GM21423 (cell line): Measurements from ENCODE around the gene UBL3.

Experiments
- ATAC-seq: cut with Tn5 transposase; IDR thresholded peaks from one replicate; pipeline ENCODE4 v1.9.1; 2021; ENCODE audit warnings: mild to moderate bottlenecking, moderate library complexity; ENCODE audit not compliant: unreplicated experiment

The UBL3 gene

DNA sequence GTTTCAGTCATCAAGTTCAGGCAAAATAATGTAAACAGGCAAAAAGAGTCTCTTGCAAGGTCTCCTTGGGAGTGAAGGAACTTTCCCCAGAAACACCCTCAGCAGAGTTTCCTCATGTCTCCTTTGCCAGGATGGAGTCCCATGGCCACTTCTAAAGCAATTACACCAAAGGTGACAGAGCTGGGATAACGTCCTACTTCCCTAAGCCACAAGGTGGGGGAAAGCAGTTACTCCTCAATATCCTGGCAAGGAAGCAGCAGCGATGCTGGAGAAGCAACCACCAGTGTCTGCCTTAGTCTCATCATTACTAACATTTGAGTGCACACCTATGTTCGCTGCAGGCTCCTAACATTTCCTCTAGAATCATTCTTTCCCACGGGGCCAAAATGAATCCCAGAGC is 88.6 kb downstream of the UBL3 start:
- no peak for ATAC-seq

DNA sequence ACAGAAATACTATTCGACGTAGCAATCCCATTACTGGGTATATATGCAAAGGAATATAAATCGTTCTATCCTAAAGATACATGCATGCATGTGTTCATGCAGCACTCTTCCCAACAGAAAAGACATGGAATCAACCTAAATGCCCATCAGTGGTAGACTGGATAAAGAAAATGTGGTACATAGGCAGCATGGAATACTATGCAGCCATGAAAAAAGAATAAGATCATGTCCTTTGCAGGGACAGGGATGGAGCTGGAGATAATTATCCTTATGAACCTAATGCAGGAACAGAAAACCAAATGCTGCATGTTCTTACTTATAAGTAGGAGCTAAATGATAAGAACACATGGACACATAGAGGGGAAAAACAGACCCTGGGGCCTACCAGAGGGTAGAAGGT is 89.3 kb downstream of the UBL3 start:
- ATAC-seq, result no peak

DNA sequence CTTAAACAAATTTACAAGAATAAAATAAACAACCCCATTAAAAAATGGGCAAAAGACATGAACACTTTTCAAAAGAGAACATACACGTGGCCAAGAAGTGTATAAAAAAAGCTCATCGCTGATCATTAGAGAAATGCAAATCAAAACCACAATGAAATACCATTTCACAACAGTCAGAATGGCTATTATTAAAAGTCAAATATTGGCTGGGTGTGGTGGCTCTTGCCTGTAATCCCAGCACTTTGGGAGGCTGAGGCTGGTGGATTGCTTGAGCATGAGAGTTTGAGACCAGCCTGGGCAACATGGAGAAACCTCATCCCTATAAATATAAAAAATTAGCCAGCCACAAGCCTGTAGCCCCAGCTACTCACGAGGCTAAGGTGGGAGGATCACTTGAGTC is 89.9 kb downstream of the UBL3 start:
- no peak for ATAC-seq

DNA sequence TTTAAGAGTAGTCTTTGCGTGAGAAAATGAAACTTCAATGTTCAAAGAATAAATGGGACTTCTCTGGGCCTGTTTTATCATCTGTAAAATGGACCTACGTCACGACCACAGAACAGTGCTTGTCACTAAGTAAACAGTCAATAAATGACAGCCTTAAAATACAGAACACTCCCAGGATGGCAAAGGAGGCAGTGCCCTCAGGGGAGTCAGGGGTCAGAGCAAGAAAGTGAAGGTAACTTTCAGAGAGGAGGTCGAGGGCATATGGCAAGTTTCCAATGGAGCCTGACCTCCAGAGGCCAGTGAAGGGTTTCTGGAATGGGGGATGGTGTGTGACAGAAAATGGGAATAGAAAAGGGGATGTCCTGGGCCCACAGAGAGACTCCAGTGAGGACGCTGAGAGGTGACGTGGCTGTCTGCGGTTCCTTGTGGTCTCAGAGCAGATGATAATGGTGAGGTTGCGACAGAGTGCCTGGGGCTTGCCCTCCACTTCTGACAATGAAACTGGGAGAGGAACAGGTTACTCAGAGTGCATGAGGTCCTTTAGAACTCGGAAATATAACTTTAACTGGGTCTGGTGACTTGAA is 91.8 kb downstream of the UBL3 start:
- peak; percentile 91 for ATAC-seq

DNA sequence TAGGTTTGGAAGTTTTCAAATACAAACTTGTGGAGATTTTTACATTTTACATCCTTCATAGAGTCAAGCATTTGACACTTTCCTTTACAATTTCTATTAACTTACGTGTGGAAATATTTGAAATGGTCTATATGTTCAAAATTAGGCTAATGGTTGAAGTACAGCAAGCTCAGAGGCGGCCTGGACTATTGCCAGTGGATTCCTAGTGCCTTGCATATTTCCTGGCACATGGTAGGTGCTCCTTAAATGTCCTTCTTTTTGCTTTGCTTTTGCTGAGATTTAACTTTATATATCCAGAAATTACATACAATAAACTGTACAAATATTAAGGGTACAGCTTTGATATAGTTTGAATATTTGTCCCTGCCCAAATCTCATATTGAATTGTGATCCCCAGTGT is 93.9 kb downstream of the UBL3 start:
- ATAC-seq, result no peak

DNA sequence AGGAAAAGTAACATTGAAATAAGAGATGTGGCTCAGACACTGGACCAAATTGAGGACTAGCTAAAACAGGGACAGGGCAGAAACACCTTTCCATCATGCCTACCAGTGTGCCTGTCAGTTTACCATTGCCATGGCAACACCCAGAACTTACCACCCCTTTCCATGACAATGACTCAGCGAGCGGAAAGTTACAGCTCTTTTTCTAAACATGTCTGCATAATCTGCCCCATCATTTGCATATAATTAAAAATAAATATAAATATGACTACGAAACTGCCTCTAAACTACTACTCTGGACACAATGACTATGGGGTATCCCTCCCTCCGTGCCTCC is 96.0 kb downstream of the UBL3 start:
- ATAC-seq, result no peak

DNA sequence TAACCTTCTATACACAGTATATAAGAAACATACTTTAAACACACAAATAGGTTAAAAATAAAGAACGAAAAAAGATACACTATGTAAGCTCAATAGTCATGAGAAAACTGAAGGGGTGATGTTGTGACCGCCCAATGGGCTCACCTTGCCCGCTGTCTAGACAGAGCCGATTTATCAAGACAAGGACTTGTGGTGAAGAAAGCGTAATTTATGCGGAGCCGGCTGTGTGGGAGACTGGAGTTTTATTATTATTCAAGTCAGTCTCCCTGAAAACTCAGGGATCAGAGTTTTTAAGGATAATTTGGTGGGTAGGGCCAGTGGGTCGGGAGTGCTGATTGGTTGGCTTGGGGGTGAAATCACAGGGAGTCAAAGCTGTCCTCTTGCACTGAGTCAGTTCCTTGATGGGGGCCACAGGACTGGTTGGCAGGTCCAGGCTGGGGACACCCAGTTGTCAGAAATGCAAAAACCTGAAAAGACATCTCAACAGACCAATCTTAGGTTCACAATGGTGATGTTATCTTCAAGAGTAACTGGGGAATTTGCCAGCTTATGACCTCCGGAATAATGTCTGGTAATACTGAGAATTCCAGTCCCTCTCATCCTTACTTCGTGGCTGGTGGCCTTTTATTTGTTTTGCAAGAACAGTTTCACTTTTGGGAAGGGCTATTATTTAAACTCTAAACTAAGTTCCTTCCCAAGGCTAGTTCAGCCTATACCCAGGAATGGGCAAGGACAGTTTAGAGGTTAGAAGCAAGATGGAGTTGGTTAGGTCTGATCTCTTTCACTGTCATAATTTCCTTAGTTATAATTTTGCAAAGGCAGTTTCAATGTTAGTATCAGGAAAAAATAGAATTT is 96.6 kb downstream of the UBL3 start:
- ATAC-seq, result no peak

DNA sequence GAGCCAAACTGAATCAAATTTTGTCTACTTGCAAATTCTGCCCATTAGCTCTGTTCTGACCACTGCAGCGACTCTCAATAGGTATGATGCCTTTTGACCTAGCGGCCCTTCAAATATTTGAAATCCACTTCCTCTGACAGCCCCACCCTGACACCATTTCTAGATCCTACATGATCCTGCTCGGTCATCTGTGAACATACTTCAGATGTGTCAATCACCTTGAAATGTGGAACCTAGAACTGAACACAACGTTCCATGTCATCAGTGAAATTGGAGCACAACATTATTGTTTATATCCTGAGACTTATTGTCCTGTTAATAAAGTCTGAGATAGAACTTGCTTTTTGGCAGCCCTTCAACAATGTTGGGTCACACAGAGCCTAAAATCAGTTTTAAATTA is 98.2 kb downstream of the UBL3 start:
- no peak for ATAC-seq

DNA sequence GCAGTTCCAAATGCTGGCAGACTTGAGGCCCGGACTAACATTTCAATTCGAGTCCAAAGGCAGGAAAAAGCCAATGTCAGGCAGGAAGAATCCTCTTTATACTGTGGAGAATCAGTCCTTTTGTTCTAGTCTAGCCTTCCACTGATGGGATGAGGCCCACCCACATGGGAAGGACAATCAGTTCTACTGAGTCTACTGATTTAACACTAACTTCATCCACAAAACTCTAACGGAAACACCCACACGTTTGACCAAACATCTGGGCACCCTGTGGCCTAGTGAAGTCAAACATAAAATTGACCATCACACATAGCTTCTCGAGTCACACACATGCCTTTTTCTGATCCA is 100.3 kb downstream of the UBL3 start:
- no peak for ATAC-seq

DNA sequence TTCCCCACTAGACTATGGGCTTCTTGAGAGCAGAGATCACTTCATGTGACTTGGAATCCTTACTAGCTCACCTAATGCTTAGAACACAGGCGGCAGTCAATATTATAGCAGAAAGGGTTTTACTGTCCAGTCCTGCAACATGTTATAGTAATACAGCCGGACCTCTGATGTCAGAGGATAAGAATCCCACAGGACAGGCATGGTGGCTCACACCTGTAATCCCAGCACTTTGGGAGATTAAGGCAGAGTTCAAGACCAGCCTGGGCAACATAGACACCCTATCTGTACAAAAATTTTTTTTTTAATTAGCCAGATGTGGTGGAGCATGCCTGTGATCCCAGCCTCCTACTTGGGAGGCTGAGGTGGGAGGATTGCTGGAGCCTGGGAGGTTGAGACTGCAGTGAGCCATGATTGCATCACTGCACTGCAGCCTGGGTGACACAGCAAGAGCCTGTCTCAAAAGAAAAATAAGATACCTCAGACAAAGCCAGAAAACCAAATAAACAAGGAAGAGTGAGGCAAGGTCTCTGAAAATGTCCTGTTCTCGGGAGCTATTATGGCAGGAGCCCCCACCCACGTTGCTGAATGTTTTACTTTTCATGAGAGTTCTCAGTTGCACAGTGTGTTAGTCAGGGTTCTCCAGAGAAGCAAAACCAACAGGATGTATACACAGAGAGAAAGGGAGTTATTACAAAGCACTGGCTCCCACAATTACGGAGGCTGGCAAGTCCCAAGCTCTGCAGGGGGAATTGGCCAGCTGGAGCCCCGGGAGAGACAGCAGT is 100.8 kb downstream of the UBL3 start:
- no peak for ATAC-seq

DNA sequence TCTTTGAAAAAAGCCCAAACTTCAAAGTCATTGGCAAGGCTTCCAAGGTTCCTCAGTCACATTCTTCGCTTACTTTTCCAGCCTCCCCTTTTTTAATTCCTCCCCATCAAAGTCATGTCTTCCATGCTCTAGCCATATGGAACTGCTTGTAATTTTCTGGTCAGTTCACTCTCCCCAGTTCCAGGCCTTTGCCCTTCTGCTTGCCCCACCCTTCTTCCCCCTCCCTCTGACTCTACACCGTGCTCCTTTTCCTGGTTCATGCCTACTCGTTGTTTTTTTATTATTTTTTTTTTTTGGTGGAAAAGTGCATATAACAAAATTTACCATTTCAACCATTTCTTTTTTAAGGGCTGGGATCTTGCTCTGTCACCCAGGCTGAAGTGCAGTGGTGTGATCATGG is 102.3 kb downstream of the UBL3 start:
- no peak for ATAC-seq

DNA sequence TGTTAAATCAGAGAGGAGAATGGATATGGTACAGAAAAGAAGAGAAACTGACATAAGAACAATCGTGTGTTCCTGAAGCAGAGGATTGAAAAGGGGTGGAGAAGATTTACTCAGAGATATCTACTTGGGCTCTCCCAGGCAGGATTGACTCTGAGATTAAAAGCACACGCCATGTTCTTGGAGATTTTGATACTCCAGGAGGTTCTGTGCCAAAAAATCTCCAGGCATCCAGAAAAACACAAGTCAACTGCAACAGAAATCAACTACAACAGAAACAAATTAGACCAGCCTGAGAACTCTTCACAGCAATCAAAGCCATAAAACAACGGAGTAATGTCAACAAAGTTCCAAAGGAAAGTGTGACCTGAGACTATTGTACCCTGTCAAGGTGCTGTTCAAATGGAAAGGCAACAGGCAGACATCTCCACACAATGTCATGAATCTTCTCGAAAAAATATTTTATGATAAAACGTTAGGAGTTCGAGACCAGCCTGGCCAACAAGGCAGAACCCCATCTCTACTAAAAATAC is 104.2 kb downstream of the UBL3 start:
- ATAC-seq, result no peak

DNA sequence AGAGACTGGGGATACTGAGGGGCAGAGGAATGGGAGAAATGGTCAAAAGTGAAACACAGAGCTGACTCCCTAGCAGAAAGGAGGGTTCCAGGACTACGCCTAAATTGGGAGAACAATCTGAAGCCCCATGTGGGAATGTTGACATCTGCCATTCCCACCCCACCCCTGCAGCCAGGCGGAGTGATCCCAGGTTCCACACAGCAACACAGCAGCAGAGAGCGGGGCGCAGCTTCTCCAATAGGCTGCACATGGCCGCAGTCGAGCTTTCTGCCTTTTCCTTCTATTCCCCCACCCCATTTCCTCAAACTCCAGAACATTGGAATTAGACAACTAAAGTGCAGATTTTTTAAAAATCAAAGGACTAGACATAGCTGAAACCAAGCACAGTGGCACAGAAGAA is 104.7 kb downstream of the UBL3 start:
- ATAC-seq, result no peak

DNA sequence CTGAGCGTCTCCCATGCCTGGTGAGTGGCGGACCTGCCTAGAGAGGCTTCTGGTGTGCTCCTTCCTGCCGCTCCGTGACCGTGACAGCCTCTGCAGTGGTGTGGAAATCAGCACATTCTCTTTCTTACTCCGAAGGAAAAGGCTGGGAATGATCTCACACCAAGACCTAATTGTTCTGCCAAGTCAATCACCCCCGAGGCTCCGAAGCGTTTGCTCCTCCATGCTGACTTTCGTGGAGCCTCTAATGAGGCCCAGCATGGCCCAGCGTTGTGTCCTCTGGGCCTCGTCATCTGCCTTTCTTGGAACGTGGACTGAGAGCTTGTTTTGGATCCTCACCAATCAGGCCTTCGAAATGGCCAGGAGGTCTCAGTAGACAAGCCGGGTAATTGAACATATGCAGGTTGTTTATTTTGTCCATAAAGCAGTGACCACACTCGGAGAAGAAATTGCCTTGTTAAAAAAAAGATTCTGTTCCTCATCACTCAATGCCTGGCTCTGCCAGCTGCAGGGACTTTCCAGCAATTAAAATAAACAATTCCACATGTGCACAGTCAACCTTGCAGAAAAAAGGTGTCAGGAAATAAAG is 107.1 kb downstream of the UBL3 start:
- ATAC-seq, result no peak

DNA sequence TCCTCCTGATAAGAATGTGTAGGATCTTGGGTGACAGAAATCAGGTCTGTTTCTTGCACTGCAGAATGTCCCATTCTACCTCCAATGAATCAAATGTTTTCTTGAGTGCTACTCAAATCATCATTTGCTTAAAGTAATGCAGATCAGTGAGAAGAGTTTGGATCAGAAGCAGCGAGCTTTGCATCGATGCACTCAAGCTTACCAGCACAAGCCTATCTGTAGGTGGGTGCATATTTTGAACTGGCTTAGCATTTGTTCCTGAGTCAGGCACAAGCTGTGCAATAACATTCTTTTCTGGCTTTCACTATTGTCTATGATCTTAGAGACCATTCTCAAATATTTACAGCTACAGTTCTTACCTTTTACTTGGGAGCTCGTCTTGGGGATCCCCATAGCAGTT is 109.5 kb downstream of the UBL3 start:
- ATAC-seq, result no peak

DNA sequence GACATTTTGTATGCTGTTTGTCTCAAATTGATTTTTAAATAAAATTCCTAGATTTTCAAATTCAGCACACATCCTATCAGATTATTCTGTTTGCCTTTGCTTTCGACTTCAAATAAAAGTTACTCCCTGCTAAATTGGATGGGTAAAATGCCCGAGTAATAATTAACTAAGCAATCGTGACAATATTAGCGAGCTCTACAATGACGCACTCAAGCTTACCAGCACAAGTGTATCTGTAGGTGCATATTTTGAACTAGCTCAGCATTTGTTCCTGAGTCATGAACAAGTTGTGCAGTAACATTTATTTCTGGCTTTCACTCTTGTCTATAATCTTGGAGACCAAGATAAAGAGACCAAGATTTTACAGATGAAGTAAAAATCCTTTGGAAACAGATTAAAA is 113.4 kb downstream of the UBL3 start:
- no peak for ATAC-seq

DNA sequence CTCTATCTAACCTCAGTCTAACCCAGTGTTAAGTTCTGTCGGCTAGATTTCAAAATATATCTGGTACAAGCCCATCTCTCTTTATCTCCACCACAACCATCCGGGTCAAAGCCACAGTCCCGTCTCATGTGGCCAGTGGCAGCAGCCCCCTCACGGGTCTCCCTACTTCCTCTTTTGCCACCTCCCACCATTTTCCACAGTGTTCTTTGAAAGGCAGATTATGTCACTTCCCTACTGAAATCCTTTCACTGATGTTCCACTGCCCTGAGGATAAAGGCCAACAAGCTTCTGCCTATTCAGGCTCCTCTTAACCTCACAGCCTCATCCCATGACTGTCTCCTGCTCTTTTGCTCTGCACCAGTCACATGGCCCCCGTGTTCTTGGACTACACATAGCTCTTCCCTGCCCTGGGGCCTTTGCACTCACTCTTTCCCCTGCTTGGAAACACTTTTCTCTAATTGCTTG is 117.2 kb downstream of the UBL3 start:
- ATAC-seq, result no peak

DNA sequence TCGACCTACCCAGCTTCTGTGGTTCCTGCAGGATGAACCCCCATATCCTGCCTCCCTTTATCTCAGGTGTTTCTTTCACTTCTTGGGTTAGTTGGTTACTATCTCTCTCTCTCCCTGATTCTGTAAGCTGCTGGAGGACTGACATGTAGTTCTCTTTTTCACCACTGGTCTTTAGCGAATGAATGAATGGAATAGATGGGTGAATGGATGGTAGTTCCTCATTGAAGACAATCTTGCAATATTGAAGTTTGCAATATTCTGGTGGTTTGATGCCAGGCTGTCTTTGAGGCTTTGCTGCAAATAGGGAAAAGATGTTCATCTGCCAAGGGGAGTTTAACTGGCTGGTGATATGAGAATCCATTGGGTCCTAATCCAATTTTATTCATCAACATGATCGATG is 120.2 kb downstream of the UBL3 start:
- ATAC-seq, result no peak

DNA sequence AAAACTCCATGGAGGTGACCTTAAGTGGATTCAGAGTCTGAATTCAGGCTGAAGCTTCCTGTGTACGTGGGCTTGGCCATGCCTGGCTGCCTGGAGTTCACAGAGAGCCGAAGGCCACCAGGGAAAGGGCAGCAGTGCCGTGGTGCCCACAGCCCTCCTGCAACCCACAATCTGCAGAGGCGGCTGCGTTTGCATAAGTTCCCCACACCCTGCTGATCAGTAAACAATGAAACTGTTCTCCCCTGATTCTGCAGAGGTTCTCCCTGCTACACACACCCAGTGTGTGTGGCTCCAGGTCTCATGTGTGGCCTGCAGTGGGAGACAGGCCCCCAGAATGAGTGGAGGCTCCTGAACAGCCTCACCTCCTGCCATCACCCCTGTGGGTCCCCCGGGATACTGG is 128.0 kb downstream of the UBL3 start:
- no peak for ATAC-seq

DNA sequence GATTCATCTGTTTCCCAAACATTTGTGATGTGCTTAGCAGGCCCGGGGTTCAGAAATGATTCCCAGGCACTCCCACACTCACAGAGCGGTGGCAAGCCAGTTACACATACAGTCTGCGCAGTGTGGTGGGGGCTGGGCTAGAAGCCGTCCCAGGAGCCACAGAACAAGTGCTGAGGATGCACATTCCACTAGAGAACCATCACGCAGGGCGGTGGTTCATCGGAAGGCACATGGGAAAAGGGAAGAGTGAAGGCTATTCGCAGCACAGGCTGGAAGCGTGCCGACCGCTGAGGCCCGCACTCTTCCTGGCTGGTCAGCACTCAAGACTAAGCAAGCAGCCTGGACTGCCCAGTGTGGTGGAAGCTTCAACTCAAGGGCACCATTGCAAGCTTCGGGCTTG is 128.7 kb downstream of the UBL3 start:
- ATAC-seq, result no peak

DNA sequence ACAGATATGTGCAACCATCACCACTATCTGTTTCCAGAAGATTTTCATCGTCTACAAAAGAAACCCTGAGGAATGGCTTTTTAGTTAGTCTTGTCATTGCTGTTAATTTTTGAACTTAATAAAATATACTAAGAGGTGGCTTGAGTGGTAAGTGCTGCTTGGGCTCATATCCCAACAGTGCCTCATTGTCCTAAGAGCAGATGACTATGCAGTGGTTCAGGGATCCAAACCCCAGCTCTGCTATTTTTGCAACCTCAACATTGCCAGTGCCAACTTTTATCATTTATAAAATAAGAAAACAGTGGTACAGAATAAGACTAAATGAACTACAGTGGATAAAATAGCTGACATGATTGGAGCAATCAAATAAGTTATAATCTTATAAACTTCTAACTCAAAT is 131.7 kb downstream of the UBL3 start:
- ATAC-seq, result no peak

DNA sequence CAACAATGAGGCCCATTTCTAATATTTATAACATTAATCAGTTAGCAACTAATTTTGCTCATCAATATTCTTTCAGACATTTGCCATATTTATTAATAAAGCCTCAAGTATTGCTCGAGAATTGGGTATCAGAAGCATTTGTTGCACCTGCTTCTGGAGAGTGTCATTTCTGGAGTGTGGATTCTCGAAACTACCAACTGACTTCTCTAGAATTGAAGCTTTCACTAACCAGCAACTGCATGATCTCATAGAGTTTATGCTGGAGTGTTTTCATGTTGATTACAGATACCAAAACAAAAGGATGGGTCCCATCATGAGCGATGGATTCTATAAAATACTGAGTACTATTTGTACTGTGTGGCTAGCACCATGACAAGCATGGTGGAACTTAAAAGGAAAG is 133.9 kb downstream of the UBL3 start:
- no peak for ATAC-seq
